Left lung (tissue), 10 donors: ENCODE results near the gene RPUSD3. TPM values are rescaled to one million over a fixed set of nuclear protein-coding genes. Genes with fewer than 3 reads are reported as not detected.

ENCODE experiments used
- ATAC-seq: fragments of 200-7000 bp; cut with Tn5 transposase; one replicate; pipeline ENCODE4 v1.9.1; 2020; ENCODE audit warnings: moderate library complexity
- DNase-seq, 4 donors: peaks; one replicate each; pipeline ENCODE4 v3.0.0-alpha.2; 2013 to 2020
- H3K27ac ChIP-seq, 2 donors: fragments of 200-600 bp; sonication (generic) in 1 of 2; one replicate each; pipeline versions ENCODE4 v1.5.0 to v1.8.0; 2020 to 2021
- H3K27me3 ChIP-seq, 2 donors: fragments of 200-600 bp; sonication (generic) in 1 of 2; one replicate each; pipeline versions ENCODE4 v1.5.0 to v1.8.0; 2020 to 2021
- H3K36me3 ChIP-seq, 2 donors: fragments of 200-600 bp; sonication (generic) in 1 of 2; one replicate each; pipeline versions ENCODE4 v1.5.0 to v1.8.0; 2020 to 2021
- H3K4me1 ChIP-seq, 2 donors: fragments of 200-600 bp; one replicate each; pipeline ENCODE4 v1.8.0; 2021
- H3K4me3 ChIP-seq, 2 donors: fragments of 200-600 bp; sonication (generic) in 1 of 2; one replicate each; pipeline versions ENCODE4 v1.5.0 to v1.8.0; 2020 to 2021; ENCODE audit warnings: mild to moderate bottlenecking in 1 of 2
- H3K9me3 ChIP-seq, 2 donors: fragments of 200-600 bp; sonication (generic) in 1 of 2; one replicate each; pipeline versions ENCODE4 v1.5.0 to v1.8.0; 2020 to 2021
- CTCF ChIP-seq, 2 donors: fragments of 200-600 bp; sonication (generic) in 1 of 2; IDR thresholded peaks; one replicate each; pipeline versions ENCODE4 v1.5.0 to v1.8.0; 2021; ENCODE audit warnings: antibody characterized with exemption in 2 of 2
- intact Hi-C, 2 donors: fragments of 100-400 bp; cut with DNase I; formaldehyde crosslinking; loops; one replicate each; pipeline versions ENCODE4 v1.11.2 to v1.14.2; 2022
- polyA plus RNA-seq, 6 donors: library from polyadenylated mRNA; unstranded; fragments of 120-200 nt; gene quantifications; one replicate each; pipeline ENCODE4 v1.2.1, GENCODE V29; 2013; ENCODE audit not compliant: insufficient read length in 6 of 6
- total RNA-seq, 2 donors: library from RNA; stranded (reverse); fragmentation: NEBNext Ultra II Directional; extraction: Animal tissue kit (Norgen Biotek cat#: 25700); gene quantifications; one replicate each; pipeline ENCODE4 v1.2.1, GENCODE V29; 2021
- donor health status: DM: no; HTN: yes; CAD: no.
- donor health status: DM: no; HTN: no; CAD: no.

The RPUSD3 gene
- total and polyA plus RNA-seq, 8 donors = 29.6 to 43.1 (median 36.2) TPM

GRCh38 chr3:9817436-9817835 is 26.4 kb downstream of the RPUSD3 start:
- ATAC-seq (no peak), DNase-seq (no peak)
- H3K9me3 ChIP-seq = no peaks in the 10 kb centered on the region
- intact Hi-C loops = no loop called here
- H3K36me3 ChIP-seq = peaks cover 0 to 53% of the 10 kb centered on the region in 2 donors
- H3K27me3 ChIP-seq = no peaks in the 10 kb centered on the region
- H3K27ac ChIP-seq = no peak overlapping the region
- no peaks in the 10 kb centered on the region for H3K4me1 ChIP-seq
- no peak overlapping the region for H3K4me3 ChIP-seq
- no peak for TF ChIP-seq CTCF (IDR thresholded peaks at IDR 0.05)

GRCh38 chr3:9815986-9816385 is 27.8 kb downstream of the RPUSD3 start:
- Histone ChIP-seq H3K9me3 (no peaks in the 10 kb centered on the region), H3K4me3 (no peak overlapping the region), H3K27ac (no peak overlapping the region), H3K27me3 (no peaks in the 10 kb centered on the region), H3K36me3 (peaks cover 0 to 53% of the 10 kb centered on the region in 2 donors), H3K4me1 (peaks cover 0 to under 1% of the 10 kb centered on the region in 2 donors)
- no peak for ATAC-seq
- peak in 1 of 4 donors; percentile 50 for DNase-seq
- intact Hi-C loops = no loop called here
- no peak for TF ChIP-seq CTCF (IDR thresholded peaks at IDR 0.05)

- Histone ChIP-seq H3K4me1 (peaks cover 0 to 23% of the 10 kb centered on the region in 2 donors), H3K27ac (no peak overlapping the region), H3K4me3 (no peak overlapping the region), H3K9me3 (no peaks in the 10 kb centered on the region), H3K27me3 (no peaks in the 10 kb centered on the region), H3K36me3 (peaks cover 0 to 37% of the 10 kb centered on the region in 2 donors)
- ATAC-seq (no peak), DNase-seq (no peak)
- no peak for TF ChIP-seq CTCF (IDR thresholded peaks at IDR 0.05)
- intact Hi-C loops = no loop called here
These were observed 30.8 kb downstream of the RPUSD3 start for GRCh38 chr3:9812870-9813483.

GRCh38 chr3:9810846-9811245 is 33.0 kb downstream of the RPUSD3 start:
- Histone ChIP-seq H3K4me1 (peaks cover 0 to 23% of the 10 kb centered on the region in 2 donors), H3K4me3 (peak overlapping the region; percentile 66 to 72), H3K27ac (peak overlapping the region; percentile 96 to 97), H3K36me3 (peaks cover 0 to 49% of the 10 kb centered on the region in 2 donors), H3K9me3 (no peaks in the 10 kb centered on the region), H3K27me3 (no peaks in the 10 kb centered on the region)
- intact Hi-C loops = no loop called here
- ATAC-seq (no peak), DNase-seq (no peak)
- TF ChIP-seq CTCF (IDR thresholded peaks at IDR 0.05) = no peak

GRCh38 chr3:9810433-9810770 is 33.4 kb downstream of the RPUSD3 start:
- no peaks in the 10 kb centered on the region for H3K27me3 ChIP-seq
- H3K9me3 ChIP-seq = no peaks in the 10 kb centered on the region
- ATAC-seq (peak; percentile 3), DNase-seq (peak in 1 of 4 donors; percentile 25)
- H3K4me1 ChIP-seq = peaks cover 0 to 23% of the 10 kb centered on the region in 2 donors
- no peak for TF ChIP-seq CTCF (IDR thresholded peaks at IDR 0.05)
- peaks cover 0 to 49% of the 10 kb centered on the region in 2 donors for H3K36me3 ChIP-seq
- intact Hi-C loops = no loop called here
- H3K27ac ChIP-seq = peak overlapping the region; percentile 96 to 97
- peak overlapping the region; percentile 66 to 72 for H3K4me3 ChIP-seq
